ENCODE results near the gene SLC29A2. TPM values are rescaled to one million over a fixed set of nuclear protein-coding genes. Genes with fewer than 3 reads are reported as not detected.

The SLC29A2 gene
- total RNA-seq, 1 donor from 2014 or later: 6.9 TPM

- Histone ChIP-seq H3K79me2 (ENCODE audit: low read depth) (no peaks in the 10 kb centered on the region), H3K36me3 (no peaks in the 10 kb centered on the region), H3K4me2 (peak overlapping the region; percentile 74), H3K27me3 (peaks cover 24% of the 10 kb centered on the region), H3K4me3 (peak overlapping the region; percentile 53), H3K4me1 (peaks cover 21% of the 10 kb centered on the region), H3K9ac (no peak overlapping the region), H3K9me3 (ENCODE audit: low read depth) (no peaks in the 10 kb centered on the region), H3F3A (ENCODE audit: low read depth) (peaks cover 34% of the 10 kb centered on the region), H4K20me1 (ENCODE audit: low read depth) (no peaks in the 10 kb centered on the region), H3K27ac (peak overlapping the region; percentile 85), H2AFZ (replicated peaks) (peak overlapping the region; percentile 95)
- peak; percentile 100 for DNase-seq (ENCODE audit: low spot score)
- Mint-ChIP-seq H3K4me1 (peaks cover 27% of the 10 kb centered on the region), H3K9me3 (no peaks in the 10 kb centered on the region), H3K4me3 (peak overlapping the region; percentile 91), H3K36me3 (no peaks in the 10 kb centered on the region), H3K27me3 (ENCODE audit: insufficient read depth, low read depth) (peaks cover 10% of the 10 kb centered on the region), H3K27ac (peak overlapping the region; percentile 93)
- no peak for TF ChIP-seq EZH2 (IDR thresholded peaks at IDR 0.05)
- no peak for TF ChIP-seq CTCF (IDR thresholded peaks at IDR 0.05)
- no peak for TF ChIP-seq EZH2phosphoT487 (IDR thresholded peaks at IDR 0.05)
Measured at GRCh38 chr11:66312549-66313320, 58.8 kb downstream of the SLC29A2 start.

Small RNAs within 50 kb of the gene (small RNA-seq; reads per million reads assigned to genes)
- gene RF00017 (not detected), gene RNU1-84P (not detected)

Other genes with a start within 250 kb of the SLC29A2 start
- gene KLC2, start 114.1 kb downstream of the SLC29A2 start, total RNA-seq (ENCODE audit: low replicate concordance): 10.6 and 38.2 TPM in 2 replicates
- 54.0 and 85.5 TPM in 2 replicates for gene RAB1B, start 103.1 kb downstream of the SLC29A2 start, total RNA-seq (ENCODE audit: low replicate concordance)
- gene CNIH2, start 93.6 kb downstream of the SLC29A2 start, total RNA-seq (ENCODE audit: low replicate concordance): 5.6 and 5.7 TPM in 2 replicates
- gene YIF1A, start 82.6 kb downstream of the SLC29A2 start, total RNA-seq (ENCODE audit: low replicate concordance): 19.0 and 41.0 TPM in 2 replicates
- 0.03 TPM in 1 of 2 replicates, not detected in the other for gene TMEM151A, start 79.9 kb downstream of the SLC29A2 start, total RNA-seq (ENCODE audit: low replicate concordance)
- gene CD248, start 54.7 kb downstream of the SLC29A2 start, total RNA-seq (ENCODE audit: low replicate concordance): 0.62 and 0.99 TPM in 2 replicates
- gene RIN1, start 35.3 kb downstream of the SLC29A2 start, total RNA-seq (ENCODE audit: low replicate concordance): 0.56 and 2.6 TPM in 2 replicates
- gene BRMS1, start 26.7 kb downstream of the SLC29A2 start, total RNA-seq (ENCODE audit: low replicate concordance): 16.4 and 34.6 TPM in 2 replicates
- gene B4GAT1, start 24.1 kb downstream of the SLC29A2 start, total RNA-seq (ENCODE audit: low replicate concordance): 40.9 and 57.1 TPM in 2 replicates
- 0.65 TPM in 1 of 2 replicates, not detected in the other for gene NPAS4, start 49.3 kb upstream of the SLC29A2 start, total RNA-seq (ENCODE audit: low replicate concordance)
- 82.0 and 131 TPM in 2 replicates for gene MRPL11, start 67.1 kb upstream of the SLC29A2 start, total RNA-seq (ENCODE audit: low replicate concordance)
- gene PELI3, start 95.1 kb upstream of the SLC29A2 start, total RNA-seq (ENCODE audit: low replicate concordance): 2.7 and 9.1 TPM in 2 replicates
- 41.3 and 70.1 TPM in 2 replicates for gene DPP3, start 108.7 kb upstream of the SLC29A2 start, total RNA-seq (ENCODE audit: low replicate concordance)
- 42.0 and 68.9 TPM in 2 replicates for gene BBS1, start 138.9 kb upstream of the SLC29A2 start, total RNA-seq (ENCODE audit: low replicate concordance)
- gene ZDHHC24, start 174.3 kb upstream of the SLC29A2 start, total RNA-seq (ENCODE audit: low replicate concordance): 4.1 and 10.0 TPM in 2 replicates
- gene ACTN3, start 175.1 kb upstream of the SLC29A2 start, total RNA-seq (ENCODE audit: low replicate concordance): 20.2 and 33.0 TPM in 2 replicates
- gene CTSF, start 196.8 kb upstream of the SLC29A2 start, total RNA-seq (ENCODE audit: low replicate concordance): 1.1 TPM in 1 of 2 replicates, not detected in the other
- gene CCDC87, start 221.3 kb upstream of the SLC29A2 start, total RNA-seq (ENCODE audit: low replicate concordance): 0.22 and 1.2 TPM in 2 replicates
- 44.3 and 76.1 TPM in 2 replicates for gene CCS, start 221.4 kb upstream of the SLC29A2 start, total RNA-seq (ENCODE audit: low replicate concordance)
- 38.2 and 63.8 TPM in 2 replicates for gene RBM14, start 244.9 kb upstream of the SLC29A2 start, total RNA-seq (ENCODE audit: low replicate concordance)

Data from neural progenitor cell (in vitro differentiated cells).